Naive thymus-derived CD8-positive, alpha-beta T cell (primary cell): Measurements from ENCODE around the gene CACNG3. TPM values are rescaled to one million over a fixed set of nuclear protein-coding genes. Genes with fewer than 3 reads are reported as not detected.

Experiments
- ATAC-seq, 2 donors: fragments of 150-1000 bp; cut with Tn5 transposase in 1 of 2; sonication (Bioruptor Pico), chemical (Tn5 transposase) in 1 of 2; 1 replicate in 1 of 2; 2 replicates in 1 of 2; pipeline ENCODE4 v1.10.0; 2021; ENCODE audit warnings: mild to moderate bottlenecking in 2 of 2, moderate library complexity in 2 of 2
- POLR2A ChIA-PET: fragments of 350-600 bp; sonication (Branson Sonifier 250); formaldehyde crosslinking; loops from one replicate; lab custom pipeline; 2021; ENCODE audit warnings: antibody characterized with exemption; lab: Charles Lee
- DNase-seq, 10 donors: peaks; one replicate each; pipeline versions ENCODE4 v3.0.0 to v3.0.0-alpha.2; 2020 to 2022
- H3K27ac Mint-ChIP-seq, 10 donors: one replicate each; pipeline ENCODE4 v1.8.0; 2020 to 2022; ENCODE audit warnings: mild to moderate bottlenecking in 10 of 10, mixed read lengths in 10 of 10, moderate library complexity in 4 of 10, inconsistent platforms in 1 of 10
- H3K27me3 Mint-ChIP-seq, 5 donors: one replicate each; pipeline ENCODE4 v1.8.0; 2021 to 2022; ENCODE audit warnings: mixed read lengths in 5 of 5
- H3K36me3 Mint-ChIP-seq, 3 donors: one replicate each; pipeline ENCODE4 v1.8.0; 2020 to 2022; ENCODE audit warnings: mixed read lengths in 3 of 3, mild to moderate bottlenecking in 2 of 3, inconsistent platforms in 1 of 3
- H3K4me1 Mint-ChIP-seq, 4 donors: one replicate each; pipeline ENCODE4 v1.8.0; 2021 to 2022; ENCODE audit warnings: mixed read lengths in 4 of 4
- H3K4me3 Mint-ChIP-seq, 10 donors: one replicate each; pipeline ENCODE4 v1.8.0; 2020 to 2022; ENCODE audit warnings: mild to moderate bottlenecking in 10 of 10, mixed read lengths in 10 of 10, moderate library complexity in 6 of 10, inconsistent platforms in 1 of 10
- H3K9me3 Mint-ChIP-seq, 9 donors: one replicate each; pipeline ENCODE4 v1.8.0; 2020 to 2022; ENCODE audit warnings: mixed read lengths in 9 of 9, mild to moderate bottlenecking in 3 of 9, inconsistent platforms in 1 of 9, moderate library complexity in 1 of 9
- polyA plus RNA-seq, 3 donors: library from polyadenylated mRNA; unstranded; fragments of 300-500 nt; fragmentation: Illumina TruSeq; gene quantifications; one replicate each; pipeline ENCODE4 v1.2.3, GENCODE V29; 2021
- total RNA-seq, 8 experiments: library from RNA in 2 of 8; stranded (reverse) in 2 of 8; gene quantifications; one replicate each; pipeline ENCODE4 v1.2.3 and lab custom pipeline; 2021 to 2026

Gene CACNG3
- not detected for total RNA-seq
- polyA plus RNA-seq, result not detected
- 0 to 0.17 (median 0) reads per million in 6 experiments for total RNA-seq (lab: John Stamatoyannopoulos, UW)

- Mint-ChIP-seq H3K36me3 (peaks cover 0 to 7% (median 0%) of the 10 kb centered on the region in 3 donors), H3K9me3 (peaks cover 0 to 2% (median 0%) of the 10 kb centered on the region in 9 donors), H3K27ac (peak within 1 kb of the TSS in 1 of 10 donors; percentile 65), H3K4me3 (no peak within 1 kb of the TSS), H3K27me3 (peaks cover 39 to 84% (median 61%) of the 10 kb centered on the region in 5 donors), H3K4me1 (peaks cover 0 to 8% (median 6%) of the 10 kb centered on the region in 4 donors)
- POLR2A ChIA-PET, result no interaction called here
- DNase-seq (peak; percentile 5 to 70 (median 38)), ATAC-seq (peak; percentile 56 to 58)
Measured at GRCh38 chr16:24255456-24256371, at the start of gene CACNG3. Gene CACNG3, plus strand, starts transcription at chr16:24256335. Its CDS starts 420 bp downstream, at chr16:24256755.

- DNase-seq, result no peak
- no peak for ATAC-seq
- Mint-ChIP-seq H3K9me3 (no peaks in the 10 kb centered on the region), H3K36me3 (peaks cover 13 to 88% (median 45%) of the 10 kb centered on the region in 3 donors), H3K4me3 (no peak overlapping the region), H3K4me1 (peaks cover 0 to 11% (median under 1%) of the 10 kb centered on the region in 4 donors), H3K27me3 (no peaks in the 10 kb centered on the region), H3K27ac (peak overlapping the region in 2 of 10 donors; percentile 19 to 52)
- POLR2A ChIA-PET, result no interaction called here
Measured at GRCh38 chr16:24206926-24207325, 49.2 kb upstream of the CACNG3 start.

DNA sequence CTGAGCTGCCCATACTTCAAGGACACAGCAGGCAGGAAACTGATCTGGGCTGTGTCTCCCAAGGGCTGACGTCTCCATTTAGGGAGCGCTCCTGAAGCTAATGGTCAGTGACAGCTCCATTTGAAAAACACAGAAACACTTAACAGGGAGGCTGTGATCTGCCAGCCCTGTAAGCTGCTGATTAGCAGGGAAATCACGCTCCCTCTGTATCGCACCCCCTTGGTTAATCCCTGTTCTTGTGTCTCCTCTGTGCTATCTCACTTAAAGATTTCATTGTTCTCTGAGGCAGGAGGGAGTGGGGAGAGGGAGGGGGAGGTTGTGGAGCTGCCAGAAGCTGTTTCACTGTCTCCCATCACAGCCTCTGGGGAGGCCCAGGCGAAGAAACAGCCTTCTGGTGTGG, 47.4 kb upstream of the CACNG3 start:
- Mint-ChIP-seq H3K4me3 (no peak overlapping the region), H3K27me3 (no peaks in the 10 kb centered on the region), H3K36me3 (peaks cover 8 to 89% (median 40%) of the 10 kb centered on the region in 3 donors), H3K4me1 (peaks cover 0 to 8% (median under 1%) of the 10 kb centered on the region in 4 donors), H3K9me3 (no peaks in the 10 kb centered on the region), H3K27ac (no peak overlapping the region)
- POLR2A ChIA-PET, result interaction anchor here (0.5 kb wide), 1 partner anchor 1085 kb away, joined by 3 read pairs; no protein-coding TSS in a partner anchor
- no peak for ATAC-seq
- DNase-seq, result no peak

DNA sequence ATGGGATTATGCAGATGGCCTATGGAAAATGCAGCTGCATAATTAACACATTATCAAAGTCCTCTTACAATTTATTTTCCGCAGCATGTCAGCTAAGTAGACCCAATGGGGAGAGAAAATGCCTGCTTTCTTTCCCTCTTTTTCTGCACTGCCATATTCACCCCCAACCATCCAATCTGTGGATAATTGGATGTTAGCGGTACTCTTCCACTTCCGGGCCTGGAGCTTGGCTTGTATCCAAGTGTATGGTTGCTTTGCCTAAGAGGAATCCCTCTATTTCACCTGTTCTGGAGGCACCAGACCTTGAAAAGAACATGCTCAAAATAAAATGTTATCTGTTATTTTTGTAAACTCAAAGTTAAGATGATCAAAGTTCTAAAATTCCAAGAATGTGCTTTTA, 41.1 kb upstream of the CACNG3 start:
- Mint-ChIP-seq H3K27me3 (no peaks in the 10 kb centered on the region), H3K27ac (peak overlapping the region in 1 of 10 donors; percentile 50), H3K4me1 (no peaks in the 10 kb centered on the region), H3K36me3 (peaks cover 22 to 76% (median 51%) of the 10 kb centered on the region in 3 donors), H3K9me3 (no peaks in the 10 kb centered on the region), H3K4me3 (no peak overlapping the region)
- DNase-seq, result no peak
- POLR2A ChIA-PET, result no interaction called here
- no peak for ATAC-seq

- no peaks in the 10 kb centered on the region for H3K4me1 Mint-ChIP-seq
- no peak overlapping the region for H3K4me3 Mint-ChIP-seq
- ATAC-seq (no peak), DNase-seq (no peak)
- no peaks in the 10 kb centered on the region for H3K27me3 Mint-ChIP-seq
- POLR2A ChIA-PET, result no interaction called here
- peaks cover 0 to 13% (median 2%) of the 10 kb centered on the region in 9 donors for H3K9me3 Mint-ChIP-seq
- H3K27ac Mint-ChIP-seq, result peak overlapping the region in 1 of 10 donors; percentile 20
- peaks cover 22 to 75% (median 68%) of the 10 kb centered on the region in 3 donors for H3K36me3 Mint-ChIP-seq
Measured at GRCh38 chr16:24216961-24217360, 39.2 kb upstream of the CACNG3 start.

DNA sequence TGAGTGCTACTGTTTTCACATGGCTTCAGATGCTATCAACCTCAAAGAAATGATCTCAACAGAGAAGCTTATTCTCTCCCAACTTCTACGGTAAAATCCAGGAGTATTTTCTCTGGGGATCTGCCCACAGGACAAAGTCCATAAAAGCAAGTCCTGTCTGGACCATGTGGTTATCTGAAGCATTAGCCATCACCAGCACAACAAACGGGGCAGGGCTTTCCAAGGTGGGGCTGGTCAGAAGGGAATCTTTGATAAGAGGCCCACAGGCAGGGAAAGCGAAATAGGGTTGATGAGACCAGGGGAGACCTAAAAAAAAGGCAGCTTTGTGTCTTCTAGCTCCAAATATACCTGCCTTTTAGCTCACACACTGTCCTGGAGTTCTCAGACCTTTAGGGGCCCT, 38.7 kb upstream of the CACNG3 start:
- H3K36me3 Mint-ChIP-seq, result peaks cover 23 to 73% (median 72%) of the 10 kb centered on the region in 3 donors
- no peak for ATAC-seq
- POLR2A ChIA-PET, result interaction anchor here (0.6 kb wide), 1 partner anchor 95 kb away, joined by 5 read pairs; no protein-coding TSS in a partner anchor

GRCh38 chr16:24218299-24218698, 37.8 kb upstream of the CACNG3 start:
- Mint-ChIP-seq H3K4me1 (no peaks in the 10 kb centered on the region), H3K27me3 (no peaks in the 10 kb centered on the region), H3K9me3 (peaks cover 0 to 26% (median 6%) of the 10 kb centered on the region in 9 donors), H3K27ac (peak overlapping the region in 1 of 10 donors; percentile 3), H3K4me3 (no peak overlapping the region), H3K36me3 (peaks cover 23 to 70% (median 66%) of the 10 kb centered on the region in 3 donors)
- DNase-seq (no peak), ATAC-seq (no peak)
- POLR2A ChIA-PET, result no interaction called here

More for the DNA sequence above, 38.7 kb upstream of the CACNG3 start:
- DNase-seq, result no peak
- Mint-ChIP-seq H3K9me3 (peaks cover 0 to 18% (median 5%) of the 10 kb centered on the region in 9 donors), H3K4me1 (no peaks in the 10 kb centered on the region), H3K27me3 (no peaks in the 10 kb centered on the region), H3K27ac (peak overlapping the region in 1 of 10 donors; percentile 60), H3K4me3 (no peak overlapping the region)

- POLR2A ChIA-PET, result interaction anchor here (0.6 to 0.8 kb wide), 2 partner anchors 8 to 164 kb away, joined by 3 to 5 read pairs; no protein-coding TSS in a partner anchor
- Mint-ChIP-seq H3K36me3 (peaks cover 14 to 43% (median 40%) of the 10 kb centered on the region in 3 donors), H3K27ac (no peak overlapping the region), H3K4me3 (no peak overlapping the region), H3K27me3 (no peaks in the 10 kb centered on the region), H3K9me3 (peaks cover 0 to 52% (median 10%) of the 10 kb centered on the region in 9 donors), H3K4me1 (no peaks in the 10 kb centered on the region)
- DNase-seq (no peak), ATAC-seq (no peak)
Measured at GRCh38 chr16:24221219-24221618, 34.9 kb upstream of the CACNG3 start.

DNA sequence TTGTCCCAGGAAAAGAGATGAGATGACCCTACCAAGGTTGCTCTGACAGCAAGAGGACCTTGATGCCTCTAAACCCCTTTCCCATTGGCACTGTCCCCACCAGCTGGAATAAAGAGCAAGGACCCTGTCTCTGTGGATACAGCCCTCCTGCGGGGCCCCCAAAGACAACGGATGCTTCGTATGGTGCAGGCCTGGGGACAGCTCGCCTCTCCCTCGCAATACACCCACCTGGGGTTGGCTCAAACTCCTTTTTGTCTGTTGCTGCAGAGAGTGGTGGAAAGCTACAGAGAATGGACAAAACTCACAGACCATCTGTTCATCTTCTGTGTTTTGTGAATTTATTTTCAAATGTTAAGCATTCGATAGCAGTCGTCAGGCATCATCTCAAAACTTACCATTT, 27.6 kb upstream of the CACNG3 start:
- Mint-ChIP-seq H3K36me3 (no peaks in the 10 kb centered on the region), H3K4me3 (no peak overlapping the region), H3K4me1 (no peaks in the 10 kb centered on the region), H3K27me3 (peaks cover 0 to 11% (median 3%) of the 10 kb centered on the region in 5 donors), H3K27ac (no peak overlapping the region), H3K9me3 (peaks cover 0 to 24% (median 5%) of the 10 kb centered on the region in 9 donors)
- DNase-seq (no peak), ATAC-seq (no peak)
- POLR2A ChIA-PET, result interaction anchor here (0.7 kb wide), 1 partner anchor 8 kb away, joined by 5 read pairs; no protein-coding TSS in a partner anchor

DNA sequence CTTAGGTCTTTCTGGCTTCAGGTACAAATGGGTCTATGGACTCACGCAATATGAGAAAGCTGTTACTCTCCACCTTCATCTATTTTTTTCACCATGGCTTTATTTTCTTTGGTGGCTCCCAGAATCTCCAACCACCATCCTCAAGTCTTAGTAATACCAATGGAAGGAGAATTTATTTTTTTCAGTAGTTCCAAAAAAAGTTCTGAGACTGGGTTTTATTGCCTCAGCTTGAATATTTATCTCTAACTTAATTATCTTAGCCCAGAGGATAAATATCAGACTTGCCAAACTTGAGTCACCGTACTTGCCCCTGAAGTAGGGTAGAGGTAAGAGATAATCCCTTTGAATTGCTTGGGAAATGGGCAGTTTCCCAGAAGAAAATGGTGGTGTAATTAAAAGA, 23.2 kb upstream of the CACNG3 start:
- Mint-ChIP-seq H3K4me1 (no peaks in the 10 kb centered on the region), H3K27me3 (peaks cover 5 to 24% (median 9%) of the 10 kb centered on the region in 5 donors), H3K4me3 (no peak overlapping the region), H3K36me3 (peaks cover 0 to 13% (median 0%) of the 10 kb centered on the region in 3 donors), H3K9me3 (peaks cover under 1 to 24% (median 8%) of the 10 kb centered on the region in 9 donors), H3K27ac (no peak overlapping the region)
- DNase-seq (no peak), ATAC-seq (no peak)
- POLR2A ChIA-PET, result no interaction called here

GRCh38 chr16:24234737-24235136, 21.4 kb upstream of the CACNG3 start:
- POLR2A ChIA-PET, result no interaction called here
- Mint-ChIP-seq H3K27me3 (peaks cover 2 to 26% (median 9%) of the 10 kb centered on the region in 5 donors), H3K27ac (no peak overlapping the region), H3K9me3 (peaks cover 2 to 40% (median 18%) of the 10 kb centered on the region in 9 donors), H3K36me3 (peaks cover 0 to 25% (median 0%) of the 10 kb centered on the region in 3 donors), H3K4me3 (no peak overlapping the region), H3K4me1 (no peaks in the 10 kb centered on the region)
- ATAC-seq, result no peak
- no peak for DNase-seq

DNA sequence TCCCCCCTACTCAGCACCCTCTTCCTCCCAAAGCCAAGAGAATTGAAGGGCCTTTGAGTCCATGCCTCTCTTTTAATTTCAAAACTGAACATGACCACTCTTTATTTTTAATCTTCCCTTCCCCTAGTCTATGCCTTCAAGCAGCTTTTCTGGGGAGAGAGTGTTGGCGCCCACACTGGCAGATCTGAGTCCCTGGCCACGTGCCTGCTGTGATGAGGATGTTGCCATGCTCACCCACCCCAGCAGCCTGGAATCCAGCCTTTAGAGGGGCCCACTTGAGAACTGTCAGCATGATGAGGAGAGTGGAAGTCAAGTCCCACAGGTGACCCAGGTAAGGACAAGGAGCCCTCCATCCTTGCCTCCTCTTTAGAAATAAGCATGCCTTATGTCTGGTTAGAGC, 20.3 kb upstream of the CACNG3 start:
- POLR2A ChIA-PET, result no interaction called here
- Mint-ChIP-seq H3K9me3 (peaks cover 2 to 47% (median 25%) of the 10 kb centered on the region in 9 donors), H3K4me3 (no peak overlapping the region), H3K27me3 (peaks cover 4 to 28% (median 11%) of the 10 kb centered on the region in 5 donors), H3K4me1 (no peaks in the 10 kb centered on the region), H3K27ac (no peak overlapping the region), H3K36me3 (peaks cover 0 to 29% (median 2%) of the 10 kb centered on the region in 3 donors)
- ATAC-seq (no peak), DNase-seq (no peak)
